Skeletal muscle tissue (tissue), 4 donors: ENCODE measurements around the gene NHERF2. TPM values are rescaled to one million over a fixed set of nuclear protein-coding genes. Genes with fewer than 3 reads are reported as not detected.

Source experiments
- H3K27ac ChIP-seq: one replicate; pipeline ENCODE4 v1.7.0; 2013; ENCODE audit warnings: mild to moderate bottlenecking, low read depth, low read length, inconsistent platforms
- H3K27me3 ChIP-seq, 3 donors: one replicate each; pipeline ENCODE4 v1.7.0; 2013; ENCODE audit warnings: low read length in 3 of 3; ENCODE audit not compliant: control insufficient read depth in 3 of 3, insufficient read depth in 3 of 3
- H3K36me3 ChIP-seq, 3 donors: one replicate each; pipeline ENCODE4 v1.7.0; 2013; ENCODE audit warnings: low read length in 3 of 3; ENCODE audit not compliant: control insufficient read depth in 3 of 3, insufficient read depth in 3 of 3
- H3K4me1 ChIP-seq, 3 donors: one replicate each; pipeline ENCODE4 v1.7.0; 2013; ENCODE audit warnings: low read length in 3 of 3, mild to moderate bottlenecking in 3 of 3; ENCODE audit not compliant: control insufficient read depth in 3 of 3, insufficient read depth in 3 of 3
- H3K4me3 ChIP-seq, 3 donors: one replicate each; pipeline ENCODE4 v1.7.0; 2013; ENCODE audit warnings: low read length in 3 of 3
- H3K9ac ChIP-seq, 3 donors: one replicate each; pipeline ENCODE4 v1.7.0; 2013; ENCODE audit warnings: low read length in 3 of 3, mild to moderate bottlenecking in 3 of 3, moderate library complexity in 2 of 3, low read depth in 1 of 3
- H3K9me3 ChIP-seq, 3 donors: one replicate each; pipeline ENCODE4 v1.7.0; 2013; ENCODE audit warnings: low read length in 3 of 3; ENCODE audit not compliant: control insufficient read depth in 3 of 3
- total RNA-seq: library from RNA; depleted of rRNA; stranded (reverse); fragments of >200 nt; gene quantifications from one replicate; pipeline ENCODE4 v1.2.3, GENCODE V29; 2014
- donor health status: Osteomylitis.

The NHERF2 gene
- total RNA-seq, 1 donor from 2014 or later, result 15.1 TPM

DNA sequence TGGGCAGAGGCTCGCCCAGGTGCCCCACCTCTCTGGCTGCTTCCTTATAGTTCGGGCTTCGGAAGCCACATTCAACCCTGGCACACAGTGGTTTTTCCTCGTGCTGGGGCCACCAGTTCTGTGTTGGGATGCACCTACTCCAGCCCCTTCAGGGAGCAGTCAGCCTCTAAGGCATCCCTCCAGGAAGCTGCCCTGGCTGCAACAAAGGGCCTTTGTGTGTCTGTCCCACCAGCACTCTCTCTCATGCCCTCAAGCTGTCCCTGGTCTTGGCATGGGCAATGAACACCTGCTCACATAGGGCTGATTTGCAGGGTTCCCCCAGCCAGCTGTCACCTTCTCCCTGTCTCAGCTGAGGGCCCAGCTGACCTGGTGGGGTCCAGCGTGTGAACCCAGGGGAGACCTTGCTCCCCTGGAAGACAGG, 44.7 kb upstream of the NHERF2 start:
- H3K4me1 ChIP-seq, result peaks cover 29 to 50% (median 37%) of the 10 kb centered on the region in 3 donors
- H3K4me3 ChIP-seq, result no peak overlapping the region
- peak overlapping the region in 1 of 3 donors; percentile 16 for H3K9ac ChIP-seq
- no peak overlapping the region for H3K27ac ChIP-seq
- H3K27me3 ChIP-seq, result peaks cover 5 to 17% (median 16%) of the 10 kb centered on the region in 3 donors
- peaks cover 30 to 32% (median 32%) of the 10 kb centered on the region in 3 donors for H3K36me3 ChIP-seq
- H3K9me3 ChIP-seq, result no peaks in the 10 kb centered on the region

DNA sequence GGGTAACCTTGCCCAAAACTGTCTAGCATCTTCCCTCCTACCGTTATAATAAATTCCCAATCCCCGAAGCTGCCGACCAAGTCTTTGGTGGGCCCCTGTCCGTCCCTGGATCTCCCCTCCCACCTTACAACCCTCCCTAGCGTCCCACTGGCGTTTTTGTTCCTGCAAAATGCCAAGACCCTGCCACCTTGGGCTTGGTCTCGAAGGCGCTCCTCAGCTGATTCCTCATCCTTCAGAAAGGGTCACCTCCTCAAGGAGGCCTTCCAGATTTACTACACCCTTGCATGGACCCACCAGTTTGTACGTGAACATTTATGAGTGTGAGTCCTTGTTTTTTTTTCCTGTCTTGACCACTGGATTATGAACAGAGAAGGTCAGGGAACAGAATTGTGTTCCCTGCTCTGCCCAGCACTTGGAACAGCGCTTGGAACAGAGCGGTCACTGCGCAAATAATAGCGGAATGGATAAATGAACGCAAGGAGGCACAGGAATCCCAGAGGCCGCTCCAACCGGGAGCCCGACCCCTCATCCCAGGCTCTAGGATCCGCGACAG, 43.6 kb upstream of the NHERF2 start:
- Histone ChIP-seq H3K36me3 (peaks cover 21 to 25% (median 23%) of the 10 kb centered on the region in 3 donors), H3K9me3 (no peaks in the 10 kb centered on the region), H3K27me3 (peaks cover 7 to 23% (median 17%) of the 10 kb centered on the region in 3 donors), H3K27ac (peak overlapping the region; percentile 44), H3K9ac (peak overlapping the region; percentile 43 to 82 (median 65)), H3K4me1 (peaks cover 29 to 50% (median 37%) of the 10 kb centered on the region in 3 donors), H3K4me3 (peak overlapping the region; percentile 54 to 81 (median 81))

DNA sequence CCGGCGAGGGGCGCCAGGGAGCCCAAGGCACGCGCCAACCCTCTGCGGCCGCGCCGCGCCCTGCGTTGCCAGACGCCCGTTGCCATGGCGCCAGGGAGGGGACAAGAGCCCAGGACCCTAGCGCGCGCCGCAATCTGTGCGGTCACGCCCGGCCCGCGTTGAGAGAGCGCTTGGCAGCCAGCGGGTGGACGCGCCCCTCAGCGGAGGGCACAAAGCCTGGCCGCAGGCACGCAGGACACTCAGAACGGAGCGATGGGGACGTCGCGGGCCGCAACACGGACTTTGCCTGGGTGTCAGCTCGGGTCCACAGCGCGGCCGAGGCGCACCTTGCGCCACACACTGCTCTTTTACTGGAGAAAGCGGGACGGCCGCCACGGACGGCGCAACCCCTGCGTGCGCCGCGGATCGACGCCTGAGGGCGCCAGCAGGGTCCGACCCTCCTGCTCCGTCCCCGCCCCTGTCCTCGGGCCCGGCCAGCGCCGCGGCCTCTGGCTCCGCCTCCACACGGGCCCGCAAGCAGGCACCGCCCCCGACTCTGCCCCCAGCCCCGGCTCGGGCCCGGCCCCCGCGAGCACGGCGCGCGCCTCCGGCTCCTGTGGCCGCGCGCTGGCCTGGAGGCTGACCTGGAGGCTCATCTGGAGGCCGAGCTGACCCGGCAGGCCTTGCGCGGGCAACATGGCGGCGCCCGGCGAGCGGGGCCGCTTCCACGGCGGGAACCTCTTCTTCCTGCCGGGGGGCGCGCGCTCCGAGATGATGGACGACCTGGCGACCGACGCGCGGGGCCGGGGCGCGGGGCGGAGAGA, 43.0 kb upstream of the NHERF2 start, which contains the start of gene GFER:
Gene GFER (plus strand): TSS at position 650 of the 803 bp plus-strand sequence. CDS start 26 bp downstream, at position 676.
- Histone ChIP-seq H3K27me3 (peaks cover 12 to 27% (median 21%) of the 10 kb centered on the region in 3 donors), H3K4me3 (peak within 1 kb of the TSS; percentile 60 to 81 (median 81)), H3K4me1 (peaks cover 29 to 50% (median 37%) of the 10 kb centered on the region in 3 donors), H3K9me3 (no peaks in the 10 kb centered on the region), H3K36me3 (peaks cover 17 to 20% (median 18%) of the 10 kb centered on the region in 3 donors), H3K27ac (peak within 1 kb of the TSS; percentile 47), H3K9ac (peak within 1 kb of the TSS; percentile 43 to 82 (median 70))

DNA sequence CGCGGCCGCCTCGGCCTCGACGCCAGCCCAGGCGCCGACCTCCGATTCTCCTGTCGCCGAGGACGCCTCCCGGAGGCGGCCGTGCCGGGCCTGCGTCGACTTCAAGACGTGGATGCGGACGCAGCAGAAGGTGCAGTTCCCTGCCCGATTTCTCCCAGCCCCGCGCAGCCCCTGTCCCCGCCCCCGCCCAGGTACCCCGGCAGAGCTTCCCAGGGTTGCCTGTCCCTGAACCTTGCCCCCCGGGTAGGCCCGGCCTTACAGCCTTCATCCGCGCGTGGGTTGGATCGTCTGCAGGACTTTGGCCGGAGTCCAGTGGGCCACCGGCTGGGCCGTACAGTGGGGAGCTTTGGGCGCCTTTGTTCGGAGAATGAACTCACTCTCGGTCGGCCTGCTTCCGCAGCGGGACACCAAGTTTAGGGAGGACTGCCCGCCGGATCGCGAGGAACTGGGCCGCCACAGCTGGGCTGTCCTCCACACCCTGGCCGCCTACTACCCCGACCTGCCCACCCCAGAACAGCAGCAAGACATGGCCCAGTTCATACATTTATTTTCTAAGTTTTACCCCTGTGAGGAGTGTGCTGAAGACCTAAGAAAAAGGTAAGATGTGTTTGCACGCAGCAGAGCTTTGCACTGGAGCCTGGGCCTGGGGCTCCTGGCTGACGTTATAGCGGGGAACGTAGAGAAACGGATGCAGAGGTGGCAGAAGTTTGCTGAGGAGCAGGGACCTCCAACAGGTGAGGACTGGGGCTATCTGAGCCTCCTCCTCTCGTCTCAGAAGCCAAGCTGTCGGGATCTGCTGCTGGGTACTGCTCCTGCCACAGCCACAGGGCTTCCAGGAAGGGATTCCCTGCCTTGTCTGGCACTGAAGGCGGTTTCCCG, 42.1 kb upstream of the NHERF2 start:
- peak overlapping the region; percentile 47 for H3K27ac ChIP-seq

DNA sequence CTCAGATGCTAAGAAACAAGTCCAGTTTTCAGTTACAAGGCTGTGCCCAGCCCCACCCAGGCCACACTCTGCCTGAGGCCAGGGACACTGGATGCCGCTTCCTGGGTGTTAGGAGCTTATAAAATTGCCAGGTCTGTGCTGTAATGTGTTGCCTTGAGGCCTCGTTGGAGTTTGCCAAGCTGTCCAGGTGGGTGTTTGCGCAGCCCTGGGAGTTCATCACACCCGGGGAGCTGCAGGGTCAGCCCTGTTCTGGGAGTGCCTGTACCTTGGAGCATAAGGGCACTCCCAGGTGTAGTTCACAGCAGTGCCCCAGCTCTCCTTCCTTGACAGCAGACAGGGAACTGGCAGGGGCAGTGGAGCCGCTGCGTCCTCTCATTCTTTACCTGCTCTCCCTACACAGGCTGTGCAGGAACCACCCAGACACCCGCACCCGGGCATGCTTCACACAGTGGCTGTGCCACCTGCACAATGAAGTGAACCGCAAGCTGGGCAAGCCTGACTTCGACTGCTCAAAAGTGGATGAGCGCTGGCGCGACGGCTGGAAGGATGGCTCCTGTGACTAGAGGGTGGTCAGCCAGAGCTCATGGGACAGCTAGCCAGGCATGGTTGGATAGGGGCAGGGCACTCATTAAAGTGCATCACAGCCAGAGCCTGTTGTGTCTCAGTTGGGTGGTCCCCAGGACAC, 41.1 kb upstream of the NHERF2 start:
- Histone ChIP-seq H3K4me1 (peaks cover 26 to 50% (median 32%) of the 10 kb centered on the region in 3 donors), H3K36me3 (peaks cover 16 to 20% (median 18%) of the 10 kb centered on the region in 3 donors), H3K27me3 (peaks cover 23 to 31% (median 26%) of the 10 kb centered on the region in 3 donors), H3K9me3 (no peaks in the 10 kb centered on the region), H3K9ac (peak overlapping the region in 1 of 3 donors; percentile 82), H3K27ac (no peak overlapping the region), H3K4me3 (peak overlapping the region in 2 of 3 donors; percentile 81)

More for the DNA sequence above, 42.1 kb upstream of the NHERF2 start:
- Histone ChIP-seq H3K4me3 (peak overlapping the region; percentile 60 to 81 (median 81)), H3K9ac (peak overlapping the region; percentile 33 to 82 (median 70)), H3K9me3 (no peaks in the 10 kb centered on the region), H3K4me1 (peaks cover 29 to 56% (median 37%) of the 10 kb centered on the region in 3 donors), H3K36me3 (peaks cover 16 to 20% (median 18%) of the 10 kb centered on the region in 3 donors), H3K27me3 (peaks cover 20 to 32% (median 25%) of the 10 kb centered on the region in 3 donors)

DNA sequence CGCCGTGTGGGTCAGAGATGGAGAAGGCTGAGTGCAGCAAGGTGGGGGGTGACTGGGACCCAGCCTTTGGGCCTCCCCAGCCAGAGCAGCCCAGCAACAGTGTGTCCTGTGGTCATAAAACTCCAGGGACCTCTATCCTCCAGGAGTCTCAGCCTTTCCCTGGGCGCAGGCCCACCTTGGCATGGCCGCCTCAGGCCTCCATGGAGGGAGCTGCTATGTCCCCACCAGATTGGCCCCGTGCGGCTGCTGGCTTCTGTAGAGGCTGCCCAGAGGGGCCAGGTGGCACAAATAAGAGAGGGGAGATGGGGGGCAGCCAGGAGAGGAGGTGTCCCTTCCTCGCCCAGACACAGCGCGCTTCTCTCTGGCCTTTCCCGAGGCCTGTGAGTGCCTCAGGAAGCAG, 39.5 kb upstream of the NHERF2 start:
- no peak overlapping the region for H3K9ac ChIP-seq
- no peak overlapping the region for H3K27ac ChIP-seq
- H3K4me3 ChIP-seq, result no peak overlapping the region
- H3K36me3 ChIP-seq, result peaks cover 16 to 20% (median 18%) of the 10 kb centered on the region in 3 donors
- no peaks in the 10 kb centered on the region for H3K9me3 ChIP-seq
- H3K27me3 ChIP-seq, result peaks cover 34 to 40% (median 39%) of the 10 kb centered on the region in 3 donors
- peaks cover 33 to 46% (median 35%) of the 10 kb centered on the region in 3 donors for H3K4me1 ChIP-seq

DNA sequence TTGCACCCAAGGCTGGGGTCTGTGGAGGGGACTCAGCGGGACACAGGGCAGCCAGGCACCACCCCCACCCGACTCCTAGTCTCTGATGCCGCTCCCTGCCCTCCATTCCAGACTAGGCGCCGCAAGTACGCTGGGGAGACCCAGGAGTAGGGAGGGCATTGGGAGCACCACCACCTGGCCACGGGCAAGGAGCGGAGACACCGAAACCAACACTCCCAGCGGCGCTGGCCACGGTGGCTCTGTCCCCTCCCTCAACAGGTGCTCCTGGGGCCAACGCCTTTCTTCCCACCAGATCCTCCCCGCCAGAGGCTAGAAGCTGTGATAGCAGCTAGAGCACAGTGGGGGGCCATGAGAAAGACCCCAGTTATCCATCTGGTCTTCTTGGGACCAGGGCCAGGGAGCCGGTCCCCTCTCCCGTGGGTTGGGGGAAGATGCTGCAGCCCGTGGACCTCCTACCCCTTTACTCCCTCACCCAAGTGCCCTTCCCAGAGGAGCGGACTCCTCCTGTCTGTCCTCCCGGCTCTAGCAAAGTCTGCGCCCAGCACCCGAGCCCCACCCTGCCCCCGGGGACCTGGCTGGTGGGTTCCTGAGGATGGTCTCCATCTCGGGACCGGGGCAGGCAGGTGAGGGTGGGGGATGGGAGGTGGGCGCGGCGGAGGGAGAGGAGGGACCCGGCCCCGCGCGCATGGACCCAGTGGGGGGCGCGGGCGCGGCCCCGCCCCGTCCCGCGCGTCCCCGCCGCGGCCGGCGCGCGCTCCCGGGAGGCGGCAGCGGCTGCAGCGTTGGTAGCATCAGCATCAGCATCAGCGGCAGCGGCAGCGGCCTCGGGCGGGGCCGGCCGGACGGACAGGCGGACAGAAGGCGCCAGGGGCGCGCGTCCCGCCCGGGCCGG, 37.2 kb upstream of the NHERF2 start, which contains the start of gene SYNGR3:
Gene SYNGR3 (plus strand): TSS at position 762 of the 892 bp plus-strand sequence. CDS start 133 bp downstream, outside the sequence.
- H3K9me3 ChIP-seq, result no peaks in the 10 kb centered on the region
- peak within 1 kb of the TSS in 1 of 3 donors; percentile 35 for H3K4me3 ChIP-seq
- peaks cover 34 to 40% (median 38%) of the 10 kb centered on the region in 3 donors for H3K27me3 ChIP-seq
- H3K36me3 ChIP-seq, result peaks cover 16 to 20% (median 18%) of the 10 kb centered on the region in 3 donors
- H3K27ac ChIP-seq, result no peak within 1 kb of the TSS
- peak within 1 kb of the TSS in 1 of 3 donors; percentile 8 for H3K9ac ChIP-seq
- H3K4me1 ChIP-seq, result peaks cover 23 to 34% (median 28%) of the 10 kb centered on the region in 3 donors

DNA sequence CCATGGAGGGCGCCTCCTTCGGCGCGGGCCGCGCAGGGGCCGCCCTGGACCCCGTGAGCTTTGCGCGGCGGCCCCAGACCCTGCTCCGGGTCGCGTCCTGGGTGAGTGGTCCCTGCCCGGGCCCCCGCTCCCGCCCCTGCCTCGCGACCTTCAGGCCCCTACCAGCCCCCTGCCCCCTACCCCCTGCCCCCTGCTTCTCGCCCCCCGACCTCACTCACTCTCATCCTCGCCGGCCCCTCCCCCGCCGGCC, 36.7 kb upstream of the NHERF2 start:
- Histone ChIP-seq H3K36me3 (peaks cover 16 to 20% (median 18%) of the 10 kb centered on the region in 3 donors), H3K4me1 (peaks cover 17 to 28% (median 22%) of the 10 kb centered on the region in 3 donors), H3K9me3 (no peaks in the 10 kb centered on the region), H3K4me3 (no peak overlapping the region), H3K27me3 (peaks cover 34 to 40% (median 38%) of the 10 kb centered on the region in 3 donors), H3K27ac (no peak overlapping the region), H3K9ac (no peak overlapping the region)
